ENCODE results near the gene IL21. TPM values are rescaled to one million over a fixed set of nuclear protein-coding genes. Genes with fewer than 3 reads are reported as not detected.
"Not testable (repeated sequence)": the region's sequence is repeated elsewhere in the genome, so short reads cannot be mapped to it uniquely, and the experiment has no call there.

Gene IL21
- total RNA-seq, 2 experiments from 2014 or later, result not detected

- H3K27me3 Mint-ChIP-seq, result peaks cover 14% of the 10 kb centered on the region
- H3K4me3 Mint-ChIP-seq, result no peak overlapping the region
- DNase-seq, result no peak
- peak overlapping the region; percentile 66 for H3K27ac Mint-ChIP-seq
- H3K4me1 Mint-ChIP-seq, result peaks cover 29% of the 10 kb centered on the region
- H3K9me3 Mint-ChIP-seq, result peaks cover 4% of the 10 kb centered on the region
- no peaks in the 10 kb centered on the region for H3K36me3 Mint-ChIP-seq
These were observed 44.3 kb downstream of the IL21 start for GRCh38 chr4:122576261-122577188.

GRCh38 chr4:122574347-122574746, 46.5 kb downstream of the IL21 start:
- not testable (repeated sequence) for H3K27ac Mint-ChIP-seq, H3K36me3 Mint-ChIP-seq, H3K9me3 Mint-ChIP-seq, H3K4me3 Mint-ChIP-seq, DNase-seq
- H3K27me3 Mint-ChIP-seq, result peaks cover 22% of the 10 kb centered on the region
- peaks cover 27% of the 10 kb centered on the region for H3K4me1 Mint-ChIP-seq

DNA sequence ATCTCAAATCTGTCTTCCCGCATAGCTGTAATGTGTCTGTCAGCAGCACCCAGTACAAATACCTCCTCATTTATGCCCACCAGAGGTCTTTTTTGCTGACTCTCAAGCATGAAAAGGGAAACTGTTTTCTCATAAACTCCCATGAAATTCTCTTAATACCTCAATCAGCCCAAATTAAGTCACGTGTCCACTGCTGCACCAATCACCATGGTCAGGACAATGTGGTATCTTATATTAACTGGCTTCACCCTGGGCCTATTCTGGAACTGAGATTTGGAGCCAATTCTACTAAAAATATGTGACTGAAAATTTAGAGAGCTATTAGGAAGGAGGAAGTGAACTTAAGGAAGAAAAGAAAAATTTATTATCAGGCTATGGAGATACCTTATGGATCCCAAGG, 58.4 kb downstream of the IL21 start:
- Mint-ChIP-seq H3K4me1 (peaks cover 4% of the 10 kb centered on the region), H3K9me3 (peaks cover 7% of the 10 kb centered on the region), H3K27ac (no peak overlapping the region), H3K4me3 (no peak overlapping the region), H3K36me3 (no peaks in the 10 kb centered on the region), H3K27me3 (peaks cover 15% of the 10 kb centered on the region)
- no peak for DNase-seq

Other genes starting within 250 kb of the IL21 start
- not detected for gene ADAD1, start 242.1 kb downstream of the IL21 start, total RNA-seq
- gene IL2, start 164.3 kb downstream of the IL21 start, total RNA-seq, result 10 to 100 TPM; 37.7 to 40.7 TPM
- gene BBS12, start 111.6 kb upstream of the IL21 start, total RNA-seq, result 1 to 10 TPM in 1 of 2 experiments, under 1 TPM in 1; 0.72 to 1.2 TPM
- gene FGF2, start 205.8 kb upstream of the IL21 start, total RNA-seq, result 1 to 10 TPM; 2.0 to 2.7 TPM

Data from activated naive CD8-positive, alpha-beta T cell treated with anti-CD3 and anti-CD28 coated beads for 36 hours (primary cell).